ENCODE results near the gene SLA2. TPM values are rescaled to one million over a fixed set of nuclear protein-coding genes. Genes with fewer than 3 reads are reported as not detected.

Gene SLA2
- total RNA-seq, 2 donors from 2014 or later = 0.37 to 0.39 TPM

DNA sequence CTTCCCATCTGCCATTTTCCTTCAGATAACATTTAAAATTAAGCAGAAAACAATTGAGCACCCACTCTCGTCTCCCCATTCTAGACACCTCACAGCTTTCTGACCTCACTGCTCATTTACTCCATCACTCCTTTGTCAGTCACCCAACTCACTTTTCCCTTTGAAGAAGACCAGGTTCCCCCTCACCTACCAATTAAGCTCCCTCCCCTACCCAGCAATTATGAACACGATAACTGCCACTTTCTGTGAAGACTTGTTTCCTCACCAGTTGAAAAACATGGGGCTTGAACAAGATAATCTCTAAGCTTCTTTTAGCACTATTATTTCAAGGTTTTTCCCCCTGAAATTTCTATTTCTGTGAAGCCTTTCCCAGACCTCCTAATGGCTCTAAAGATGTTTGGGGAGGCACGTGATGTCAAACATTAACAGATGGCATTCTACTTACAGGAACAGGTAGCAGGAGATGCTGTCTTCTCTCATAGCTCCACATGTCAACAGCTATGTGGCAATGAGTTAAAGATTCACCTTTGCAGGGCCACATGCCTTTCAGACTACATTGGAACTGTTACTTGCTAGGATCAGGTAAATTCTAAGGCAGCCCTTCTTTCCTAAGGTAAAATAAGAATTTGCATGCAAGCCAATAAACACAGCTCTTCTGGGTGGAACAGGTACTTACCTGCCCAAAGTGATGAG lies 24.8 kb upstream of the SLA2 start:
- Histone ChIP-seq H3K4me3 (no peak overlapping the region), H3K4me1 (no peaks in the 10 kb centered on the region), H3K27ac (no peak overlapping the region), H3K36me3 (peaks cover 41% of the 10 kb centered on the region), H3K27me3 (no peaks in the 10 kb centered on the region), H3K9me3 (no peaks in the 10 kb centered on the region)
- no peak for DNase-seq (ENCODE audit: low spot score)
- TF ChIP-seq, protein P1, sequence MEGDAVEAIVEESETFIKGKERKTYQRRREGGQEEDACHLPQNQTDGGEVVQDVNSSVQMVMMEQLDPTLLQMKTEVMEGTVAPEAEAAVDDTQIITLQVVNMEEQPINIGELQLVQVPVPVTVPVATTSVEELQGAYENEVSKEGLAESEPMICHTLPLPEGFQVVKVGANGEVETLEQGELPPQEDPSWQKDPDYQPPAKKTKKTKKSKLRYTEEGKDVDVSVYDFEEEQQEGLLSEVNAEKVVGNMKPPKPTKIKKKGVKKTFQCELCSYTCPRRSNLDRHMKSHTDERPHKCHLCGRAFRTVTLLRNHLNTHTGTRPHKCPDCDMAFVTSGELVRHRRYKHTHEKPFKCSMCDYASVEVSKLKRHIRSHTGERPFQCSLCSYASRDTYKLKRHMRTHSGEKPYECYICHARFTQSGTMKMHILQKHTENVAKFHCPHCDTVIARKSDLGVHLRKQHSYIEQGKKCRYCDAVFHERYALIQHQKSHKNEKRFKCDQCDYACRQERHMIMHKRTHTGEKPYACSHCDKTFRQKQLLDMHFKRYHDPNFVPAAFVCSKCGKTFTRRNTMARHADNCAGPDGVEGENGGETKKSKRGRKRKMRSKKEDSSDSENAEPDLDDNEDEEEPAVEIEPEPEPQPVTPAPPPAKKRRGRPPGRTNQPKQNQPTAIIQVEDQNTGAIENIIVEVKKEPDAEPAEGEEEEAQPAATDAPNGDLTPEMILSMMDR (IDR thresholded peaks at IDR 0.05) = no peak

DNA sequence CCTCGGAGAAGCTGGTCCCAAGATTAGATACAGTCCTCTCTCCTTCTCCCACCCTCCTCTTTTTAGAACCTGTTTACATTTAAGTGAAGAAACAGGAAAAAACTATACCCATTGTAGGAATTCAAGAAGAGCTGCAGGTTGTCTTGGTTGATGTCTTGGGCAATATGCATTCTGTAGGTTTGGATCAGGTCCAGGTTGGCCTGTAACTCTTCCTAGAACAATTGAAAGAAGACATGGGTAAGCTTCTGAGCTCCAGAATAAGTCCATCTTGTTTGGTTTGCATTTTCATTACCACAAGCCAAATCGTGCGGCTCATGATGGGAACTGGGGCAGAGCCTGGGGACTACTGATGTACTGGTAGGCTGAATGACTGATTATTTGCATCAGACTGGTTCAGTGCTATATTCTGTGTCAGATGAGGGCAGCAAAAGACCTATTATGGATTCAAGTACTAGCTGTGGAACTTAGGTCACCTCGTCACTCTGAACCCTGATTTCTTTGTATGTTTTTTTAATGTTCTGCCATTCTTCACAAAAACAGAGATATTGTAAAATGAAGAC lies 20.3 kb upstream of the SLA2 start:
- TF ChIP-seq, protein P1 (IDR thresholded peaks at IDR 0.05) = no peak
- Histone ChIP-seq H3K9me3 (no peaks in the 10 kb centered on the region), H3K4me3 (no peak overlapping the region), H3K36me3 (peaks cover 75% of the 10 kb centered on the region), H3K27ac (no peak overlapping the region), H3K4me1 (no peaks in the 10 kb centered on the region), H3K27me3 (no peaks in the 10 kb centered on the region)
- DNase-seq (ENCODE audit: low spot score) = no peak

DNA sequence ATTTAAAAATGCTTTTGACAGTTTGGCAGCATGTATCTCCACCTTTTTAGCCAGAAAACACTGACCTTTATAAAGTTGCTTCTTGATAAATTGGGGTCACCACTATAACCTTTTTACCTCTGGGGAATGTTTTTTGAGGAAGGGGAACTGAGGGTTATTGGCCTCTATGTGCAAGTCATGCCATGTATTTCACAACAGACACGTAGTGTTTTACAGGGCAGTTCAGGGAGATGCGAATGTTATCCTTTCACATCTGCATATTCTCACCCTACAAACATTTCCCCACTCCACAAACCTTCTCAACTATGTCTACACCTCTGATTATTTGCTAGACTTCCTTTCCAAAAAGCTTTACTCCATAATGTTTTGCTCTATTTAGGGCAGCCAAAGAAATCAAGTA lies 17.0 kb upstream of the SLA2 start:
- no peaks in the 10 kb centered on the region for H3K9me3 ChIP-seq
- H3K27me3 ChIP-seq = no peaks in the 10 kb centered on the region
- H3K27ac ChIP-seq = no peak overlapping the region
- DNase-seq (ENCODE audit: low spot score) = no peak
- H3K4me1 ChIP-seq = no peaks in the 10 kb centered on the region
- TF ChIP-seq, protein P1 (IDR thresholded peaks at IDR 0.05) = no peak
- no peak overlapping the region for H3K4me3 ChIP-seq
- peaks cover 52% of the 10 kb centered on the region for H3K36me3 ChIP-seq

DNA sequence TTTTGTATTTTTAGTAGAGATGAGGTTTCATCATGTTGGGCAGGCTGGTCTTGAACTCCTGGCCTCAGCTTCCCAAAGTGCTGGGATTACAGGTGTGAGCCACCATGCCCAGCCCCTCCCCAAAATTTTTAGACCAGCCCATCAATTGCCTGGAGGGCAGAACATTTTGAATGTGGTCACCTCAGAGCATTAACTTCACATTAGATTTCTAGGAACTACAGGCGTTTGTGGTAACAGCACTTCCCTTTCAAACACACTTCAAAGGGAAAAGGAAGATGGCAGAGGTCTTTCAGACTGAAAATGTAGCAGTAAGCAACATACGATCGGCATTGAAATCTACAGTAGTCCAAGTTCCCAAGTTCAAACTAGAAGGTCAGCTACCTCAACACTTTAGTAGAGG lies 12.3 kb upstream of the SLA2 start:
- Histone ChIP-seq H3K36me3 (peaks cover 43% of the 10 kb centered on the region), H3K4me3 (no peak overlapping the region), H3K9me3 (no peaks in the 10 kb centered on the region), H3K4me1 (no peaks in the 10 kb centered on the region), H3K27ac (no peak overlapping the region), H3K27me3 (no peaks in the 10 kb centered on the region)
- TF ChIP-seq, protein P1 (IDR thresholded peaks at IDR 0.05) = no peak
- DNase-seq (ENCODE audit: low spot score) = no peak

GRCh38 chr20:36656733-36657132 lies 10.7 kb upstream of the SLA2 start:
- Histone ChIP-seq H3K27me3 (no peaks in the 10 kb centered on the region), H3K4me1 (no peaks in the 10 kb centered on the region), H3K27ac (no peak overlapping the region), H3K4me3 (no peak overlapping the region), H3K36me3 (peaks cover 50% of the 10 kb centered on the region), H3K9me3 (no peaks in the 10 kb centered on the region)
- TF ChIP-seq, protein P1 (IDR thresholded peaks at IDR 0.05) = no peak
- DNase-seq (ENCODE audit: low spot score) = no peak

DNA sequence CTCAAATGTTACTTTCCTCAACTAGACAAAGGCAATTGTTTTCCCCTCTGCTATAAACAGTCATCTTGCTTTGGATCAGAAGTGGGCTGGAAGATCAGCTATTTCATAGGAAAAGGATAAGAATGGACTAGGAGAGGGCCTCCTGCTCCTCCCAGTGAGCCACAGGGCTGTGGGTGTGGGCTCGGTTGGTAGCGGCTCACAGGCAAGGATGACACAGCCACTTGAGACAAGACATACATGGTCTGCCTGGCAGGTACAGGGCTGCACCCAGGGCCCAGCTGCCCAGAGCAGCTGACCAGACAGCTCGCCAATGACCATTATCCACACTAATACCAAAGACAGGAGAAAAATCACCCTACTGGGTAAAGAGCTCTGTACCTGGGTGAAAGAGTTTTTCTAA lies 9.0 kb upstream of the SLA2 start:
- Histone ChIP-seq H3K4me3 (no peak overlapping the region), H3K9me3 (no peaks in the 10 kb centered on the region), H3K4me1 (no peaks in the 10 kb centered on the region), H3K36me3 (peaks cover 52% of the 10 kb centered on the region), H3K27ac (no peak overlapping the region), H3K27me3 (no peaks in the 10 kb centered on the region)
- TF ChIP-seq, protein P1 (IDR thresholded peaks at IDR 0.05) = no peak
- DNase-seq (ENCODE audit: low spot score) = no peak
